SJSA1 (cell line): Measurements from ENCODE around the gene EPB41L4A. TPM values are rescaled to one million over a fixed set of nuclear protein-coding genes. Genes with fewer than 3 reads are reported as not detected.

Experiments used
- DNase-seq, 2 experiments: peaks; one replicate each; pipeline ENCODE4 v3.0.0-alpha.2; 2015 to 2020; ENCODE audit warnings: low spot score in 2 of 2, low read depth in 1 of 2
- H3K27ac ChIP-seq: fragments of 250-450 bp; sonication (Bioruptor Pico); 2 replicates; pipeline ENCODE4 v1.5.1; 2020; ENCODE audit warnings: mild to moderate bottlenecking, moderate library complexity
- H3K27me3 ChIP-seq: fragments of 250-450 bp; sonication (Bioruptor Pico); replicated peaks from 2 replicates; pipeline ENCODE4 v1.5.1; 2020; ENCODE audit warnings: mild to moderate bottlenecking, moderate library complexity
- H3K36me3 ChIP-seq: fragments of 250-450 bp; sonication (Bioruptor Pico); 2 replicates; pipeline ENCODE4 v1.5.1; 2020; ENCODE audit warnings: mild to moderate bottlenecking
- H3K4me1 ChIP-seq: fragments of 250-450 bp; sonication (Bioruptor Pico); replicated peaks from 2 replicates; pipeline ENCODE4 v1.6.1; 2021; ENCODE audit warnings: mild to moderate bottlenecking
- H3K4me3 ChIP-seq: fragments of 250-450 bp; sonication (Bioruptor Pico); 2 replicates; pipeline ENCODE4 v1.5.1; 2020; ENCODE audit warnings: mild to moderate bottlenecking
- H3K9me3 ChIP-seq: fragments of 250-450 bp; sonication (Bioruptor Pico); replicated peaks from 2 replicates; pipeline ENCODE4 v1.5.1; 2020; ENCODE audit warnings: mild to moderate bottlenecking
- total RNA-seq: library from RNA; depleted of rRNA; stranded (reverse); fragments of >200 nt; shearing (Covaris generic); gene quantifications from 2 replicates; pipeline ENCODE4 v1.2.3, GENCODE V29; 2014

The EPB41L4A gene
- total RNA-seq, 1 experiment from 2014 or later, result 0.11 TPM

DNA sequence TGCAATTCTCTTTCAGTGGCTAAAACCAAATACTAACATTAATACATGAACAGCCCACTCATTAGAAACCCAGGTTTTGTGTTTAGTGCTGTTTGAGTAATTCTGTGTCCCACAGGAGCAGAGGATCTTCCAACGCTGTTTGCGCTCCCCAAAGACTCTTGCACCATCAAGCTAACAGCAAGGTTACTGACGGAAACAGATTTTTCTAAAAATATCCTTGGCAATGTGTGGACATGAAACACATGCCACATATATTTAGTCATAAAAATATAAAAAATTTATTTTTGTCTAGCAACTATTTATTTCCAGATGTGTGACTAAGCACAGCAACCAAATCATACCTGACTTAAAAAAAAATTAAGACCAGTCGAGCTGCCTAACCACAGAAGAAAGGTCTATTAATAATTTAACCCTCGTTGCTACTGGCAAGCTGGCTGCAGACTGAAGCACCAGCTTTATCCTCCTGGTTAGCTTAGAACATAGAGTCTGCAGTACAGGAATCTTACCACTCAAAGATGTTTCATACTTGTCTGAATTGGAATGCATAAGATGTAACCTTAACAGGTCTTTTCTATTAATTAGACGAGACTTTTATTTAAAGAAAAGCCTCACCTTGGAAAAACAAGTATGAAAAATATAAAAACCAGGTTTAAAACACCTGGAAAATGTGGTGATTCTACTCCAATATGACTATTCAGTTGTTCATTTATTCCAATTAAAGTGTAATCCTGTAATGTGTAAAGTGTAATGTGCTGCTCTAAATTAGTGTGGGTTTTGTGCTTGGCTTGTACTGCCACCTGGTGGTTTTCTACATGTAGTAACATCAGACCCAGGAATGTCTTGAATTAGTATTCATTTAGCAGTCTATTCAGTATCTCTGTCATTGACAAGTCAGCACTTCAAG lies 272.5 kb downstream of the EPB41L4A start:
- peak; percentile 64 to 65 for DNase-seq
- H3K9me3 ChIP-seq, result no peaks in the 10 kb centered on the region
- H3K4me3 ChIP-seq, result no peak overlapping the region
- H3K4me1 ChIP-seq, result peaks cover 3% of the 10 kb centered on the region; the same call in 1 of the 2 replicates
- H3K27ac ChIP-seq, result no peak overlapping the region
- no peaks in the 10 kb centered on the region for H3K36me3 ChIP-seq
- no peaks in the 10 kb centered on the region for H3K27me3 ChIP-seq

- H3K27ac ChIP-seq, result no peak overlapping the region
- no peak for DNase-seq
Measured at GRCh38 chr5:112143690-112144089, 275.4 kb downstream of the EPB41L4A start.

DNA sequence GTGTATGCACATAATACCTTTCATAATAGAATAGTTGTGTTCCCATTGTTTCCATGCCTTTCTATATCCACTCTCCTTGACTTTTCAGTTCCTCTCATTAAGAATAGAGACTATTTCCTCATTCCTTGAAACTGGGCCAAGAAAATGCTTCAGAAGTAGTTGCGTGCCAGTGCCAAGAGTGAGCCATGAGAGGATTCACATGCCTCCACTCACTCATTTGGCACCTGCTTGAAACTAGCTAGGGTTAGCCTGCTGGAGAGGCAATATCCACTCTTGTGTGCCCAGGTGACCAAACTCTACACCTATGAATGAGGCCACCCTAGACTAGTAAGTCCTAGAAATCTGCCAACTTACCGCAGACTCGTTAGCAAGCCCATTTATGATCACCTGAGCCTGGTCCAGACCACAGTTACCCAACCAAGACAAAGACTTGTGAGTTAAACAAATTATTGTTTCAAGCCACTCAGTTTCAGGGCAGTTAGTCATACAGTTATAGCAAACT lies 276.3 kb downstream of the EPB41L4A start:
- Histone ChIP-seq H3K9me3 (no peaks in the 10 kb centered on the region), H3K4me3 (no peak overlapping the region), H3K27me3 (no peaks in the 10 kb centered on the region), H3K27ac (no peak overlapping the region), H3K36me3 (no peaks in the 10 kb centered on the region), H3K4me1 (peaks cover 3% of the 10 kb centered on the region; the same call in 1 of the 2 replicates)
- no peak for DNase-seq

More at GRCh38 chr5:112143690-112144089, 275.4 kb downstream of the EPB41L4A start:
- Histone ChIP-seq H3K27me3 (no peaks in the 10 kb centered on the region), H3K4me1 (peaks cover 3% of the 10 kb centered on the region; the same call in 1 of the 2 replicates), H3K36me3 (no peaks in the 10 kb centered on the region), H3K9me3 (no peaks in the 10 kb centered on the region), H3K4me3 (no peak overlapping the region)

DNA sequence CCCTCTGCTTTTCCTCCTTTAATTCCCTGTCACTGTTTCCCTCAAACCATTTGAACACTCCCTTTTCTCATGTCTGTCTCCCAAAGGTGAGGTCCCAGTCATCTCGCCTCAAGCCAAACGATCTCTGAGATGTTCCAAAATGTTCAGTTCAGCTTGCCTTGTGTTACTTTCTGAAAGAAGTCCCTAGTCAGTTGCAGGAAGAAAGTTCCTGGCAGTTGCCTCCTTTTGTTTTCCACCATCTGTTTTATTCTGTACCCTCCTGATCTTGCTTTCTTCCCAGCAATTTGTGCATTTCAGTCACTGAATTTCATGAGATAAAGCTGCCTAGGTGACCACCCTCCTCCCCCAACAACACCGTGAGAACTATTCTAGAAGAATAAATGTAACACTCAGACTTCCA lies 277.5 kb downstream of the EPB41L4A start:
- H3K9me3 ChIP-seq, result no peaks in the 10 kb centered on the region

DNA sequence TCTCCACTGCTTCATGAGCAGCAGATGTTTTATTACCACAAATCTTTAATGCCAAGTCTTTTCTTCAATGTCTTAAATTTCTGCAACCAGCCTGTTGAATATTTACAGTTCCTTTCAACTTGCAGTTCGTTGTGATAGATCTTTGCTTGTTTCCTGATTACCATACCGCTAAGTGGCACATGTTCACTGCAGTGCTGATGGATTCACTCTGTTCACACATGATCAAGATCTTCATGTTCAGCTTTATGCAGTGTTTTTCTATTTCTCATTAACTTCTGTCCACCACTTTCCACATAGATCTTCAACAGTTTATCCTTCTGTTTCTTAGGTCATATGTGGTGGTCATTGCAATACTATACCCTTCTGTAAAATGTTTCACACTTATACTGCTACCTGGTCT lies 280.6 kb downstream of the EPB41L4A start:
- H3K27me3 ChIP-seq, result 0 out of 2 replicates have a peak, but pooled peaks cover 4% of the 10 kb centered on the region
- H3K36me3 ChIP-seq, result no peaks in the 10 kb centered on the region
- no peak overlapping the region for H3K27ac ChIP-seq
- no peaks in the 10 kb centered on the region for H3K9me3 ChIP-seq
- H3K4me1 ChIP-seq, result no peaks in the 10 kb centered on the region
- DNase-seq, result no peak
- no peak overlapping the region for H3K4me3 ChIP-seq

More for the DNA sequence above, 277.5 kb downstream of the EPB41L4A start:
- no peaks in the 10 kb centered on the region for H3K27me3 ChIP-seq
- no peak overlapping the region for H3K4me3 ChIP-seq
- peaks cover 3% of the 10 kb centered on the region; the same call in 1 of the 2 replicates for H3K4me1 ChIP-seq
- no peak overlapping the region for H3K27ac ChIP-seq
- no peaks in the 10 kb centered on the region for H3K36me3 ChIP-seq
- DNase-seq, result no peak

- H3K9me3 ChIP-seq, result no peaks in the 10 kb centered on the region
- H3K27me3 ChIP-seq, result 0 out of 2 replicates have a peak, but pooled peaks cover 4% of the 10 kb centered on the region
- H3K36me3 ChIP-seq, result no peaks in the 10 kb centered on the region
- no peak overlapping the region for H3K4me3 ChIP-seq
- H3K4me1 ChIP-seq, result no peaks in the 10 kb centered on the region
- DNase-seq, result no peak
- H3K27ac ChIP-seq, result no peak overlapping the region
Measured at GRCh38 chr5:112136773-112137172, 282.3 kb downstream of the EPB41L4A start.

DNA sequence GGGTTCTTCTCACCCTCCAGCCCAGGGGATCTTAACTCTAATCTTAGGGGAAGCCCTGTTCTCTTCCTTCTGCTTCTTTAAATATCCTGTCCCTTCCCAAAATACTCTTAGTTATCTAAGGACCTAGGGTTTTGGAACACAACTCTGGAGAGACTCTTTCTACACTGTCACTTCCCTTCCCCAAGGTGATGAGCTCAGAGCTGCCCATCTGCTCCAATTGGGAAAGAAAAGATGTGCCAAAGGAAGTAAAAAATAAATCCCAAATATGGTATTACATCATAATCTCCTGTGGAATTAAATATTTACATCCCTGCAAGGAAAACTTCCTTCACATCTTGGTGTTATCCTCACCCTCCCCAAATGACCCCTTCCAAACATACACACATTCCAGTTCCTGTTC lies 291.2 kb downstream of the EPB41L4A start:
- no peaks in the 10 kb centered on the region for H3K4me1 ChIP-seq
- no peaks in the 10 kb centered on the region for H3K27me3 ChIP-seq
- no peak for DNase-seq
- H3K27ac ChIP-seq, result no peak overlapping the region
- no peak overlapping the region for H3K4me3 ChIP-seq
- no peaks in the 10 kb centered on the region for H3K36me3 ChIP-seq
- H3K9me3 ChIP-seq, result no peaks in the 10 kb centered on the region

DNA sequence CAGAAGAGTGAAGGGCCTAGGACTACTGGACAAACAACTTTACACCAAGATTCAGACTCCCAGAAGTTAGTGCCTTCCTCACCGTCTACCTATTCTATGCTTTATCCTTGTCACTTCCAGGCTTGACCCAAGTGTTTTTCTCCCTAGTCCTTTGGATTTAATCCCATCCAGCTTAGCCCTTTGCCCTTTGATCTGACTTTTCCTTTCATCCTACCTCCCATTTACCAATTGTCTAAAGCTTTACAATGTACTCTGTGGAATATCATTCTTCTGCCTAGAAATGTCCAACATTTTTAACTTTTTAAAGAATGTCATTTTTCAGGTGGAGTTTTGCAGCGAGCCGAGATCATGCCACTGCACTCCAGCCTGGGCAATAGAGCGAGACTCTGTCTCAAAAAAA lies 292.1 kb downstream of the EPB41L4A start:
- Histone ChIP-seq H3K9me3 (no peaks in the 10 kb centered on the region), H3K4me3 (no peak overlapping the region), H3K4me1 (no peaks in the 10 kb centered on the region), H3K27me3 (no peaks in the 10 kb centered on the region), H3K36me3 (no peaks in the 10 kb centered on the region), H3K27ac (no peak overlapping the region)
- no peak for DNase-seq

- no peaks in the 10 kb centered on the region for H3K36me3 ChIP-seq
- H3K27me3 ChIP-seq, result no peaks in the 10 kb centered on the region
- no peak overlapping the region for H3K4me3 ChIP-seq
- H3K4me1 ChIP-seq, result no peaks in the 10 kb centered on the region
- H3K9me3 ChIP-seq, result no peaks in the 10 kb centered on the region
- DNase-seq, result no peak
- H3K27ac ChIP-seq, result no peak overlapping the region
Measured at GRCh38 chr5:112125903-112126302, 293.2 kb downstream of the EPB41L4A start.

DNA sequence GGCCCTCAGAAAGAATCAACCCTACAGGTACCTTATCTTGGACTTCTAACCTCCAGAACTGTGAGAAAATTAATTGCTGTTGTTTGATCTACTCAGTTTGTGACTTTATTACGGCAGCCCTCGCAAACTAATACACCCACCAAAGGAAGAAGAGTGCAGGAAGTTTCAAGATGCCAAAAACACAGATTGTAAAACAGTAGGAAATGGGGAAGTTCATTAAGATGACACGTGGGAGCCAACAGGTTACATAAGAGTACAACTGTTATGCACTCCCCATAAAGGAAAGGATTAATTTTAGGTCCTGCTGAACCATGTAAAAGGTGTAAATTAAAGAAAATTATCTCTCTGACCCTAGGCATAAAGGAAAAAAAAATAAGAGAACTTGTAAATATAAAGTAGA lies 294.3 kb downstream of the EPB41L4A start:
- H3K9me3 ChIP-seq, result no peaks in the 10 kb centered on the region
- H3K36me3 ChIP-seq, result no peaks in the 10 kb centered on the region
- no peaks in the 10 kb centered on the region for H3K27me3 ChIP-seq
- H3K27ac ChIP-seq, result no peak overlapping the region
- DNase-seq, result no peak
- H3K4me1 ChIP-seq, result no peaks in the 10 kb centered on the region
- H3K4me3 ChIP-seq, result no peak overlapping the region

GRCh38 chr5:112123086-112123485 lies 296.0 kb downstream of the EPB41L4A start:
- Histone ChIP-seq H3K27me3 (no peaks in the 10 kb centered on the region), H3K9me3 (no peaks in the 10 kb centered on the region), H3K36me3 (no peaks in the 10 kb centered on the region), H3K27ac (no peak overlapping the region), H3K4me1 (no peaks in the 10 kb centered on the region), H3K4me3 (no peak overlapping the region)
- DNase-seq, result no peak

DNA sequence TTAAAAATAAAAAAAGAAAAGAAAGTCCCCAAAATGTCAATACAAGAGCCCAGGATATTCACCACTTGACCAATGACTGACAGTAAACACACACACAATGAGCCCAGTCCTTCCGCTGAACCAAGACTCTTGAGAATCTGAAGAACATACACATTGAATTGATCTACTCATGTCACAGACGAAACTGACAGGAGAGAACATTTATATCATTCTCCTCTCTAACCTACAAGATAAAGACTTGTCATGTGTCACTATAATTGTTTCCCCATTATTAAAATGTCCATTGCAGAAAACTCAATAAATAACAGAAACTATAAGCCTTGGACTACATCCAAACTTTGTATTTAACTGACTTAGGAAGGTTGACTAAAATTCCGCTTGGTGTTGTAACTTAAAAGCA lies 296.7 kb downstream of the EPB41L4A start:
- Histone ChIP-seq H3K36me3 (no peaks in the 10 kb centered on the region), H3K9me3 (no peaks in the 10 kb centered on the region), H3K27ac (no peak overlapping the region), H3K27me3 (no peaks in the 10 kb centered on the region), H3K4me1 (no peaks in the 10 kb centered on the region), H3K4me3 (no peak overlapping the region)
- DNase-seq, result no peak

DNA sequence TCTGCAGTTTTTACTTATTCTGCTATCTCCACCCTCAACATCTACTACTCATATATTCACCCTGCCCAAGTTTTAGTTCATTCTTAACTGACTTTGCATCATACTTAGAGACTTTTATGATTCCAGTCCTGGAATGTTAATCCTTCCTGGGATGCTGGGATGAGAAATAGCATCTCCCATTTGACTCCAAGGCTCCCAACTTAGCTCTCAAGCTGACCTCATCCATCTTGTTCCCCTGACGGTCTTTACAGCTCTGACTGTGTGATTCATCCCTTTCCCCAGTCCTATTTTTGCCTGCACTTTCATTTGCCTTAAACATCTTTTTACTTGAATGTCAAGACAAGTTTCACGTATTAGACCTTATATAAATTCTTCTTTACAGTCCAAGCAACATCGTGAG lies 297.8 kb downstream of the EPB41L4A start:
- H3K27ac ChIP-seq, result no peak overlapping the region
- no peak for DNase-seq
- H3K4me1 ChIP-seq, result no peaks in the 10 kb centered on the region
- H3K36me3 ChIP-seq, result no peaks in the 10 kb centered on the region
- no peaks in the 10 kb centered on the region for H3K9me3 ChIP-seq
- no peaks in the 10 kb centered on the region for H3K27me3 ChIP-seq
- H3K4me3 ChIP-seq, result no peak overlapping the region

DNA sequence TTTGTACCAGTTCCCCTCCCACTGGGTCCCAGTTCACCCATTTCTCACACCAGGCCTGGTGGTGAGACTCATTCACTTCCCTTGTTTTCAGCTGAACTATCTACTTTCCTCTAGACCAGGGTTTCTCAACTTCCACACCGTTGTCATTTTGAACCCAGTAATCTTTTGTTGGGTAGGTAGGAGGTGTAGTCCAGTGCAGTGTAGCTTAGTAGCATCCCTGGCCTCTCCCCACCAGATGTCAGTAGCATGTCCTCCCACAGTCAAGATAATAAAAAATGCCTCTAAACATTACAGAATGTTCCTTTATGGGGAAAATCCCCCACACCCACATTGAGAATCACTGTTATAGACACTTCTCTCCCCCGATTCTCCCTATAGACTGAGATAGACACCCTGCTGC lies 299.1 kb downstream of the EPB41L4A start:
- Histone ChIP-seq H3K4me1 (no peaks in the 10 kb centered on the region), H3K27me3 (no peaks in the 10 kb centered on the region), H3K4me3 (no peak overlapping the region), H3K36me3 (no peaks in the 10 kb centered on the region), H3K9me3 (no peaks in the 10 kb centered on the region), H3K27ac (no peak overlapping the region)
- DNase-seq, result no peak
